ENCODE results near the gene CLDN19. TPM values are rescaled to one million over a fixed set of nuclear protein-coding genes. Genes with fewer than 3 reads are reported as not detected.
"Not testable (repeated sequence)": the region's sequence is repeated elsewhere in the genome, so short reads cannot be mapped to it uniquely, and the experiment has no call there.

Gene CLDN19
- total RNA-seq, 1 donor from 2014 or later: not detected

DNA sequence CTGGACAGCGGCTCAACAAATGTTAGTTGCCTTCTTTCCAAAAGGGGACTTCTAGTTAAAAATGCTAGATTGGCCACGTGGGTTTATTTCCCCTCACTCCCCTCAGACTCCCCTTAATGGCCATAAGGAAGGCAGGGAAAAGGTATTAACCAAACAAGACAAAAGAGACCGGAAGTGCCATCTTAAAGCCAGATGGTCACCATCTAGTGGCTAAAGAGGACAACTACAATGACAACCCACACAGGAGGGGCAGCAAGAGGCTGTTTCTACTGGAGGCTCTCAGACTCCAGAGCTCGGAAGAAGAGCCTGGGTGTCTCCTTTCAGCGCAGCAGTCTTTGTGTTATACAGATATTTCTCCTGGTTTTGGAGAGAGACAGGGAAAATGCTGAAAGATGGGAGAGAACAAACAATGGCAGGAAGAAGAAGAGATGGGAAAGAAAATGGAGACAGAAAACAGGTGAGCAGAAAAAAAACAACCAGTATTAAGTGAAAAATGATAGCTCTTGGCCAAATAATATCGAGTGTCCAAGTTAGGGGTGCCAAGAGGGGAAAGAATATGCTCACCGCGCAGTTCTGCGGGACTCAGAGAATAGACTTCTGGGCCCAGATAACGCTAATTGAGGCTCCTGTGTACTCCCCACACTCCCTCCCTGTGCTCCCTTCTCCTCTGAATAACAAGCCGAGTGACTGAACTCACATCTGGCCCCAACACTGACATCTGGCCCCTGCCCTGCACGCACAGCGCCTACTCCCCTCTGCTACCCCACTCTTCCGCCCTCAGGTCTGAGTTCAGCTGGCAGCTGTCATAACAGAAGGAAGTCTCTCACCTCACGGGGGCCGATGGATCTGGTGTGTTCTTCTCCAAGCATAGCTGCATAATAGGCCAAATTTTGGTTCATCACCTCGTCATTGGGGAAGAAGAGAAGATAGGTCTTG is 17.2 kb upstream of the CLDN19 start:
- intact Hi-C loops (cut with micrococcal nuclease): no loop called here
- H3K4me1 Mint-ChIP-seq (ENCODE audit: low read depth): peaks cover 2% of the 10 kb centered on the region
- DNase-seq (ENCODE audit: low spot score): no peak

DNA sequence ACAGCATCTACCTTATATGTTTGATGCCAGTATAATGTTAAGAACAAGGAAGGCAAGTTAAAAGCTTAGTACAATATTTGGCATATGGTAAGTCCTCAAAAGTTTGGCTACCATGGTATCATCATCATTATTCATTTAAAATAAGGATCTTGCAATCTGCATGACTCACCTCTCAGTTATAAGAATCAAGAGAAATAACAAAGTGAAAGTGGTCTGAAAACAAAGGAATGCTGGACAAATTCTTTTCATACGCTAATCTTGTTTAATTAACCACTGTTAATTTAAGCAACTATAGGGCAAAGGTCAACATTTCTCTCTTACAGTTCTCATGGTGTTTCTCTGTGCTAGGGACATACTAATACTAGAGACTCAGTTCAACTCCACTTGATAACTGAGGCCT is 13.0 kb upstream of the CLDN19 start:
- Mint-ChIP-seq H3K9me3 (peaks cover 5% of the 10 kb centered on the region), H3K27ac (no peak overlapping the region), H3K4me1 (ENCODE audit: low read depth) (peaks cover 2% of the 10 kb centered on the region), H3K4me3 (ENCODE audit: low read depth) (no peak overlapping the region), H3K27me3 (ENCODE audit: low read depth) (no peaks in the 10 kb centered on the region), H3K36me3 (ENCODE audit: low read depth) (peaks cover 78% of the 10 kb centered on the region)
- DNase-seq (ENCODE audit: low spot score): no peak
- intact Hi-C loops (cut with micrococcal nuclease): no loop called here

More for the DNA sequence above, 17.2 kb upstream of the CLDN19 start:
- H3K36me3 Mint-ChIP-seq (ENCODE audit: low read depth): peaks cover 63% of the 10 kb centered on the region
- H3K9me3 Mint-ChIP-seq: no peaks in the 10 kb centered on the region
- no peak overlapping the region for H3K4me3 Mint-ChIP-seq (ENCODE audit: low read depth)
- H3K27ac Mint-ChIP-seq: no peak overlapping the region
- no peaks in the 10 kb centered on the region for H3K27me3 Mint-ChIP-seq (ENCODE audit: low read depth)

DNA sequence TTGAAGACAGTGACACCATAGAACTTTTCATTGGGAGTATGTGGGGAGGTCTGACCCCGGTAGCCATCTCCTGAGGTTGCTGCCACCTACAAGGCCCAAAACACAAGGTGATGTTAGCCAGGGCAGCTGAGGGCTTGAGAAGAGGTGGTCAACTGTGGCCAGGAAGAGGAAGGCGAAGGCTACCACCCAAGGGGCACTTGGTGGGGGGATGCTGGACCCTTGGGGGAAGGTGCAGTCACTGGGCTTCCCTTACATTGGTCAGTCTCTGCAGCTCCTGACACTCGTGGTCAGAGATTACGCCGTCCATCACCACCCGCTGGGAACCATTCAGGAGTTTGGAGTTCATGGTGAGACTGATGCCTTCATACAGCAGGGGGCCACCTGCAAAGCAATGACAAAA is 12.2 kb upstream of the CLDN19 start:
- peaks cover 5% of the 10 kb centered on the region for H3K9me3 Mint-ChIP-seq
- DNase-seq (ENCODE audit: low spot score): no peak
- intact Hi-C loops (cut with micrococcal nuclease): no loop called here
- no peak overlapping the region for H3K27ac Mint-ChIP-seq
- no peak overlapping the region for H3K4me3 Mint-ChIP-seq (ENCODE audit: low read depth)
- H3K4me1 Mint-ChIP-seq (ENCODE audit: low read depth): peaks cover 2% of the 10 kb centered on the region
- H3K36me3 Mint-ChIP-seq (ENCODE audit: low read depth): peaks cover 77% of the 10 kb centered on the region
- H3K27me3 Mint-ChIP-seq (ENCODE audit: low read depth): no peaks in the 10 kb centered on the region

GRCh38 chr1:42751511-42752070 is 11.6 kb upstream of the CLDN19 start:
- H3K4me1 Mint-ChIP-seq (ENCODE audit: low read depth); H3K4me3 Mint-ChIP-seq (ENCODE audit: low read depth); H3K9me3 Mint-ChIP-seq; H3K27ac Mint-ChIP-seq; H3K27me3 Mint-ChIP-seq (ENCODE audit: low read depth); DNase-seq (ENCODE audit: low spot score); intact Hi-C loops (cut with micrococcal nuclease): not testable (repeated sequence)
- peaks cover 77% of the 10 kb centered on the region for H3K36me3 Mint-ChIP-seq (ENCODE audit: low read depth)

DNA sequence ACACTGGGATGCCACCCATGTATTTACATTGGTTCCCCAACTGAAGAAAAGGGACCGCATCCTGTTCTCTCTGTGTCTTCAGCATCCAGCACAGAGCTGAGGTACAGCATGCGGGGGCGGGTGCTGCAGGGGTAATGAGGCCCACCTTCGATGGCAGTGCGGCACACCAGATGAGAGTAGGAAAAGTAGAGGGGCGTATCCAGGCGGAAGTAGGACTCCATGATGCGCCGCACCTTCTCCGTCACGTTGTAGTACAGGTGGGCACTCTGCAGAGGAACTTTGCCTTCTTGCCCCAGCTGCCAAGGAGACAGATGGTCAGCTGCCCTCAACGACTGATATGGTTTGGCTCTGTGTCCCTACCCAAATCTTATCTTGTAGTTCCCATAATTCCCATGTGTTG is 10.0 kb upstream of the CLDN19 start:
- peaks cover 5% of the 10 kb centered on the region for H3K9me3 Mint-ChIP-seq
- H3K4me3 Mint-ChIP-seq (ENCODE audit: low read depth): no peak overlapping the region
- no peaks in the 10 kb centered on the region for H3K27me3 Mint-ChIP-seq (ENCODE audit: low read depth)
- peaks cover 74% of the 10 kb centered on the region for H3K36me3 Mint-ChIP-seq (ENCODE audit: low read depth)
- H3K4me1 Mint-ChIP-seq (ENCODE audit: low read depth): no peaks in the 10 kb centered on the region
- no peak for DNase-seq (ENCODE audit: low spot score)
- intact Hi-C loops (cut with micrococcal nuclease): no loop called here
- H3K27ac Mint-ChIP-seq: no peak overlapping the region

DNA sequence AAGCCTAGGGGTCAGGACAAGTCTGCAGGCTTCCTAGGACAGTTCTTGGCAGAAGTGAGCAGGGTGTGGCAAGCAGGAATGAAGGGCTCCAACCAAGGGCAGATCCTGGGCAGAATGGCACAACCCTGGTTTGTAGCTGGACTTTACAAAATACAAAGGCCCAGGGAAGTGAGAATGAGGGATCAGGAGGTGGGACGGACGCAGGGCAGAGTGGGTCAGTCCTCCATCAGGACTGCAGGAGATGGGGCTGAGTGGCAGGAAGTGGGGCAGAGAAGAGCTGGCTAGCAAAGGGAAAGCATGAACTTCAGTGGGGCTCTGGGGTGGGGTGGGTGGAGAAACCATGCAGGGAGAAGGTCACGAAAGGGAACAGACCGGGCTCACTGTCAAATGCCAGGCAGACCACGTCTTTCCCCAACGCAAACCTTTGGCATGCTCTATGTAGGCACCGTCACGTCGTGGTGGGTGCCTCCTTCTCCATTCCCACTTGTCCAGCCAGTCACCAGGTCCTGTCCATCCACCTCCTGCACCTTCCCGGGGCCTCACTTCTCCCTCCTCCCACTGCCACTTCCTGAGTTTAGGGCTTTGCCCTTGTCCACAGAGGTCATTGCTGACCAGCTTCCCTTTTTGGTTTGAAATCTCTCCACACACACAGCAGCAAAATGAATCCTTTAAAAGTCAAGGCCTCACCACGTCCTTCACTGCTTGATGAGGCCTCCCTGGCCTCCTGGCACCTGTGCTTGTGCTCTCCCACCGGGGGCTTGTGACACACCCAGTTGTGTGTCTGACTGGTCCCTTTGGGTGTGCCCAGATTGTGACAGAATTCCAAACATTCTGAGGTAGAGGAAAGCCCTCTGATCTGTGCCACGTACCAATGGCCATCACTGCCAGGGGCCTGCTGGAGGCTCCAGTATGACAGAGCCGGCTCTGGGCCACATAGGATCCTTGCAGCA is 8.7 kb upstream of the CLDN19 start:
- H3K27ac Mint-ChIP-seq: no peak overlapping the region

GRCh38 chr1:42748021-42748420 is 8.0 kb upstream of the CLDN19 start:
- Mint-ChIP-seq H3K4me1 (ENCODE audit: low read depth) (no peaks in the 10 kb centered on the region), H3K4me3 (ENCODE audit: low read depth) (no peak overlapping the region), H3K27me3 (ENCODE audit: low read depth) (no peaks in the 10 kb centered on the region), H3K36me3 (ENCODE audit: low read depth) (peaks cover 58% of the 10 kb centered on the region), H3K9me3 (peaks cover 5% of the 10 kb centered on the region), H3K27ac (no peak overlapping the region)
- no peak for DNase-seq (ENCODE audit: low spot score)
- intact Hi-C loops (cut with micrococcal nuclease): loop anchor here (5.0 kb wide), 1 partner anchor 171 kb away; no protein-coding TSS in a partner anchor

More for the DNA sequence above, 8.7 kb upstream of the CLDN19 start:
- no peaks in the 10 kb centered on the region for H3K4me1 Mint-ChIP-seq (ENCODE audit: low read depth)
- DNase-seq (ENCODE audit: low spot score): no peak
- H3K4me3 Mint-ChIP-seq (ENCODE audit: low read depth): no peak overlapping the region
- H3K9me3 Mint-ChIP-seq: peaks cover 5% of the 10 kb centered on the region
- intact Hi-C loops (cut with micrococcal nuclease): loop anchor here (5.0 kb wide), 1 partner anchor 171 kb away; no protein-coding TSS in a partner anchor
- H3K36me3 Mint-ChIP-seq (ENCODE audit: low read depth): peaks cover 63% of the 10 kb centered on the region
- H3K27me3 Mint-ChIP-seq (ENCODE audit: low read depth): no peaks in the 10 kb centered on the region

DNA sequence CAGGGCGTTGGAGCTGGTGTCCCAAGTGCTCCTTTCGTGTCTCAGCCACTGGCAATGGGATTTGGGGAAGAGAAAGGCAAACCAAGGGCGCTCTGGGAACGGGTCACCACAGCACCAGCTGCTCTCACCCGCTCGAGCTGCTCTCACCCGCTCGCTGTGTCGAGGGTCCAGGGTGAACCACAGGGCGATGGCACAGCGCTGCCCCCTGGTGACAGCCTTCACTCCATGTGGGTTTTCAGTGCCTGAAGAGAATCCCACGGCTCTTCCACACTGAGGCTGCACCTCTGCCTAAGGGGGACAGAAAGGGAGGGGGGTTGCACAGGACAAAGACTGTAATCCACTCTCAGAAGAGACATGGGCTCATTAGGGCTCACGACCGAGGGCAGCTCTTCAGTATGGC is 7.1 kb upstream of the CLDN19 start:
- Mint-ChIP-seq H3K27me3 (ENCODE audit: low read depth) (no peaks in the 10 kb centered on the region), H3K4me1 (ENCODE audit: low read depth) (no peaks in the 10 kb centered on the region), H3K9me3 (peaks cover 5% of the 10 kb centered on the region), H3K36me3 (ENCODE audit: low read depth) (peaks cover 49% of the 10 kb centered on the region), H3K4me3 (ENCODE audit: low read depth) (no peak overlapping the region), H3K27ac (no peak overlapping the region)
- intact Hi-C loops (cut with micrococcal nuclease): loop anchor here (5.0 kb wide), 1 partner anchor 170 kb away; no protein-coding TSS in a partner anchor
- no peak for DNase-seq (ENCODE audit: low spot score)

DNA sequence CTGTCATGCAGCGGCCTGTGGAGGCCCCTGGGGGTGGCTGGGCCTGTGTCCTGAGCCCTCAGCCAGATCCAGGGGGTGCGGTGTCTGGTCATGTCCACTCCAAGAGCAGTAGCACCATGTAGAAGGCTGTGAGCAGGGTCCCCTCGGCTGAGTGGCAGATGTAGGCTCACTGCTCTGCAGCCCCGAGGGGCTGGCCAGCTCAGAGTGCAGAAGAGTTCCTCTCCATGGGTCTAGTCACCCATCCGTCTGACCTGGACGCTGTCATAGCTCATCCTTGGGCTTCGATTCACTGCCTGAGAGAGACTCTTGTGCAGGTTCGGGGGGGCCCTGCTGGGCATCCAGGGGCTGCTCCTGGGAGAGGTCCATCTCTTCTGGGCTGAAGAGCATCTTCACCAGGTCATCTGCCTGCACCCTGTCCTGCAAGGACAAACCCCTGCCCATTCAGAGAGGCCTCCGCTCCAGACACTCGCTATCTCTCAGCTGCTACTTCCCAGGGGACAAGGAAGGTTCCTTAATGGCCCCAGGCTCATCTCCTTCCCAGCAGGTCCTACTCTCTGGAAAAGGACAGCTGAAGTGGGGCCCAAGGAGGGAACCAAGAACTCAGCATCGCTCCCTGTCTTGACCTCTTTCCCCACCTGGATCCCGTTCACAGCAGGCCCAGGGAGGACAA is 6.5 kb upstream of the CLDN19 start:
- H3K27ac Mint-ChIP-seq: no peak overlapping the region

GRCh38 chr1:42745851-42746250 is 5.8 kb upstream of the CLDN19 start:
- no peak for DNase-seq (ENCODE audit: low spot score)
- Mint-ChIP-seq H3K4me1 (ENCODE audit: low read depth) (no peaks in the 10 kb centered on the region), H3K4me3 (ENCODE audit: low read depth) (no peak overlapping the region), H3K27me3 (ENCODE audit: low read depth) (no peaks in the 10 kb centered on the region), H3K36me3 (ENCODE audit: low read depth) (peaks cover 42% of the 10 kb centered on the region), H3K27ac (no peak overlapping the region), H3K9me3 (no peaks in the 10 kb centered on the region)
- intact Hi-C loops (cut with micrococcal nuclease): loop anchor here (5.0 kb wide), 1 partner anchor 169 kb away; no protein-coding TSS in a partner anchor

More for the DNA sequence above, 6.5 kb upstream of the CLDN19 start:
- DNase-seq (ENCODE audit: low spot score): no peak
- Mint-ChIP-seq H3K36me3 (ENCODE audit: low read depth) (peaks cover 44% of the 10 kb centered on the region), H3K4me3 (ENCODE audit: low read depth) (no peak overlapping the region), H3K4me1 (ENCODE audit: low read depth) (no peaks in the 10 kb centered on the region), H3K9me3 (peaks cover 1% of the 10 kb centered on the region), H3K27me3 (ENCODE audit: low read depth) (no peaks in the 10 kb centered on the region)
- intact Hi-C loops (cut with micrococcal nuclease): loop anchor here (5.0 kb wide), 1 partner anchor 169 kb away; no protein-coding TSS in a partner anchor

GRCh38 chr1:42744148-42744413 is 4.0 kb upstream of the CLDN19 start:
- H3K36me3 Mint-ChIP-seq (ENCODE audit: low read depth): peaks cover 29% of the 10 kb centered on the region
- intact Hi-C loops (cut with micrococcal nuclease): no loop called here
- no peaks in the 10 kb centered on the region for H3K9me3 Mint-ChIP-seq

More at GRCh38 chr1:42744148-42744413, 4.0 kb upstream of the CLDN19 start:
- H3K27ac Mint-ChIP-seq: no peak overlapping the region
- no peaks in the 10 kb centered on the region for H3K27me3 Mint-ChIP-seq (ENCODE audit: low read depth)
- no peak overlapping the region for H3K4me3 Mint-ChIP-seq (ENCODE audit: low read depth)
- H3K4me1 Mint-ChIP-seq (ENCODE audit: low read depth): no peaks in the 10 kb centered on the region
- no peak for DNase-seq (ENCODE audit: low spot score)

All from activated T-helper 2 cell treated with anti-CD3 and anti-CD28 coated beads, Interferon-gamma antibody, Interleukin-2, Interleukin-4, amounts not matched to agents 10 μg/mL and 5 μg/mL and 100 μg/mL, durations not matched to agents 14 hours and 24 hours and 36 hours (primary cell).